ENCODE data around the gene RABGAP1L.

RABGAP1L gene

GRCh38 chr1:174975764-174976163 is 816.4 kb downstream of the RABGAP1L start:
- Histone ChIP-seq H3K36me3 (no peaks in the 10 kb centered on the region), H3K9me3 (no peaks in the 10 kb centered on the region), H3K4me1 (peaks cover 7% of the 10 kb centered on the region; the same call in 1 of the 2 replicates), H3K27me3 (no peaks in the 10 kb centered on the region), H3K4me3 (ENCODE audit: low read depth, low read length) (no peak overlapping the region)
- DNase-seq, result no peak
- TF ChIP-seq CTCF (IDR thresholded peaks at IDR 0.05; ENCODE audit: low read depth, low read length), result no peak

GRCh38 chr1:174976436-174977108 is 817.3 kb downstream of the RABGAP1L start:
- DNase-seq, result no peak
- H3K36me3 ChIP-seq, result no peaks in the 10 kb centered on the region
- H3K4me3 ChIP-seq (ENCODE audit: low read depth, low read length), result no peak overlapping the region
- peaks cover 7% of the 10 kb centered on the region; the same call in 1 of the 2 replicates for H3K4me1 ChIP-seq
- TF ChIP-seq CTCF (IDR thresholded peaks at IDR 0.05; ENCODE audit: low read depth, low read length), result no peak
- H3K27me3 ChIP-seq, result no peaks in the 10 kb centered on the region
- no peaks in the 10 kb centered on the region for H3K9me3 ChIP-seq

- peak; percentile 72 for TF ChIP-seq CTCF (IDR thresholded peaks at IDR 0.05; ENCODE audit: low read depth, low read length)
- Histone ChIP-seq H3K27me3 (no peaks in the 10 kb centered on the region), H3K9me3 (no peaks in the 10 kb centered on the region), H3K36me3 (peaks cover 4% of the 10 kb centered on the region; the same call in 1 of the 2 replicates), H3K4me3 (ENCODE audit: low read depth, low read length) (no peak overlapping the region), H3K4me1 (no peaks in the 10 kb centered on the region)
- peak; percentile 41 for DNase-seq
These were observed 823.8 kb downstream of the RABGAP1L start for GRCh38 chr1:174982971-174983689.

- H3K36me3 ChIP-seq, result peaks cover 4% of the 10 kb centered on the region; the same call in 1 of the 2 replicates
- no peak for DNase-seq
- TF ChIP-seq CTCF (IDR thresholded peaks at IDR 0.05; ENCODE audit: low read depth, low read length), result no peak
These were observed 825.6 kb downstream of the RABGAP1L start for GRCh38 chr1:174984952-174985351.

GRCh38 chr1:174988539-174988938 is 829.2 kb downstream of the RABGAP1L start:
- H3K36me3 ChIP-seq, result no peaks in the 10 kb centered on the region
- no peak overlapping the region for H3K4me3 ChIP-seq (ENCODE audit: low read depth, low read length)
- H3K27me3 ChIP-seq, result no peaks in the 10 kb centered on the region
- no peak for TF ChIP-seq CTCF (IDR thresholded peaks at IDR 0.05; ENCODE audit: low read depth, low read length)
- DNase-seq, result no peak
- H3K9me3 ChIP-seq, result no peaks in the 10 kb centered on the region
- H3K4me1 ChIP-seq, result peaks cover 5% of the 10 kb centered on the region

More at GRCh38 chr1:174984952-174985351, 825.6 kb downstream of the RABGAP1L start:
- Histone ChIP-seq H3K27me3 (no peaks in the 10 kb centered on the region), H3K4me3 (ENCODE audit: low read depth, low read length) (no peak overlapping the region), H3K9me3 (no peaks in the 10 kb centered on the region), H3K4me1 (peaks cover 5% of the 10 kb centered on the region)

GRCh38 chr1:174988986-174989385 is 829.7 kb downstream of the RABGAP1L start:
- no peaks in the 10 kb centered on the region for H3K9me3 ChIP-seq
- no peak for DNase-seq
- peaks cover 5% of the 10 kb centered on the region for H3K4me1 ChIP-seq
- no peak overlapping the region for H3K4me3 ChIP-seq (ENCODE audit: low read depth, low read length)
- no peaks in the 10 kb centered on the region for H3K36me3 ChIP-seq
- no peak for TF ChIP-seq CTCF (IDR thresholded peaks at IDR 0.05; ENCODE audit: low read depth, low read length)
- H3K27me3 ChIP-seq, result no peaks in the 10 kb centered on the region

Data from BE2C (cell line).